Pons (tissue), 1 donor: ENCODE measurements around the gene CHMP5.
"Not testable (repeated sequence)": the region's sequence is repeated elsewhere in the genome, so short reads cannot be mapped to it uniquely, and the experiment has no call there.

Source experiments
- DNase-seq: peaks from one replicate; pipeline ENCODE4 v3.0.0-alpha.2; 2016; ENCODE audit warnings: low spot score

The CHMP5 gene

GRCh38 chr9:33277484-33277883 is 12.6 kb downstream of the CHMP5 start:
- no peak for DNase-seq

- no peak for DNase-seq
Observed at GRCh38 chr9:33285502-33285901, 20.7 kb downstream of the CHMP5 start.

DNA sequence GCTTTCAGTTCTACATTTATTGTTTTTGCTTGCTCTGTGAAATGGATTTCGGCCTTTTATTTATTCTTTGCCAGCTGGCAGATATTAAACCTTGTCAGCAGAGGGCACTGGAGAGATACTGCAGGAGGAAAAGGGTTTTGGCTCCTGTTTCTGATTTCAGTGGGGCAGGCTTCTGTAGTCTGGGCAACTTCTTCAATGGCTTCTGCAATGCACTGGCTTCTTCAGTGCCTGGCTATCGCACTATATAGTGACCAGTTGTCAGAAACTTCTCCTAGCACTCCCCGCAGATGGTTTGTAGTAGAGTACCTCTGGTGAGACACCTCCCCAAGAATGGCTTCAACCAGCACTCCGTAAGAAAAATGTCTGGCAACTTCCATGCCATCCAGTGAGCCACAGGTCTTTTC is 22.2 kb downstream of the CHMP5 start:
- peak; percentile 88 for DNase-seq

- DNase-seq: no peak
Observed at GRCh38 chr9:33288235-33288634, 23.4 kb downstream of the CHMP5 start.

DNA sequence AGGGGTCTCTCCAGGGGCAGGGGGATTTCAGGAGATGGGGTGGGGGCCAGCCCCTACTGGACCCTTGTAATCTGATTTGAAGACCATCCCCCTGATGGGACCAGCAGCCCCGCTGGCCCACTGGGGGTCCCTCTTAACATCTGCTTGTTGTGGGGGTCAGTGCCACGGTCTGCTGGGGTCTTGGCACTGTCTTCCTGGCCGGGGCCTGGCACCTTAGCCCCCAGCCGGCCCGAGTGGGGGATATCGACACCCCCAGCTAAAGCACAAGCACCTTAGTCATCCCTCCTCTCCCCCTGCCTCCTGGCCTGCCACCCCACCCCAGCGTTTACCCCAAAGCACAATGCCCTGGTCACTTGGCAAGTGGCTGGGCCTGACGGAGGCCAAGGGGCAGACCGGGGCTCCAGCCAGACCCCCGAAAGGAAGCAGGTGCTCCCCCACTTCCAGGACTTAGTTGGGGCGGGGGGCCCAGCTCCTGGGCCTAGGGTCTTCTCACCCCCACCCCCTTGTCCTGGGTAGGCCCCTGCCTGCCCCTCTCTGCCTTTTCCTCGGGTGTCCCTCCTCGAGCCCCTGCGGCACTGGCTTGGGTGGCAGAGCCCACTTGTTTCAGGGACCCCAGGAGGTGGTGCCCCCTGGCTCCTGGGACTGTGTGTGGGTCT is 24.1 kb downstream of the CHMP5 start:
- no peak for DNase-seq

GRCh38 chr9:33289496-33289895 is 24.6 kb downstream of the CHMP5 start:
- DNase-seq: no peak

DNA sequence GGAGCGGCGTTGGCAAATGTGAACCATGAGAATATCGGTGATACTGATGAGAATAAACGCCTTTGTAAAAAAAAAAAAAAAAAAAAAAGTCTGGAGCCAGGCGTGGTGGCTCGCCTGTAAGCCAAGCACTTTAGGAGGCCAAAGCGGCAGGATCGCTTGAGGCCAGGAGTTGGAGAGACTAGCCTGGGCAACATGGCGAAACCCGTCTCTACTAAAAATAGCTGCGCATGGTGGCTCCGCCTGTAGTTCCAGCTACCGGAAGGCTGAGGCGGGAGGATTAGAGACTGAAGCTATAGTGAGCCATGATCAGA is 25.0 kb downstream of the CHMP5 start:
- DNase-seq: no peak

GRCh38 chr9:33290247-33291030 is 25.6 kb downstream of the CHMP5 start, which contains the start of gene NFX1:
Gene NFX1, plus strand, starts transcription at chr9:33290516. Its CDS starts 57 bp downstream, at chr9:33290573.
- DNase-seq: peak; percentile 96

- DNase-seq: peak; percentile 21
Observed at GRCh38 chr9:33291031-33291397, 26.2 kb downstream of the CHMP5 start.

- no peak for DNase-seq
Observed at GRCh38 chr9:33291901-33292300, 27.1 kb downstream of the CHMP5 start.

- no peak for DNase-seq
Observed at GRCh38 chr9:33293782-33294181, 28.9 kb downstream of the CHMP5 start.

DNA sequence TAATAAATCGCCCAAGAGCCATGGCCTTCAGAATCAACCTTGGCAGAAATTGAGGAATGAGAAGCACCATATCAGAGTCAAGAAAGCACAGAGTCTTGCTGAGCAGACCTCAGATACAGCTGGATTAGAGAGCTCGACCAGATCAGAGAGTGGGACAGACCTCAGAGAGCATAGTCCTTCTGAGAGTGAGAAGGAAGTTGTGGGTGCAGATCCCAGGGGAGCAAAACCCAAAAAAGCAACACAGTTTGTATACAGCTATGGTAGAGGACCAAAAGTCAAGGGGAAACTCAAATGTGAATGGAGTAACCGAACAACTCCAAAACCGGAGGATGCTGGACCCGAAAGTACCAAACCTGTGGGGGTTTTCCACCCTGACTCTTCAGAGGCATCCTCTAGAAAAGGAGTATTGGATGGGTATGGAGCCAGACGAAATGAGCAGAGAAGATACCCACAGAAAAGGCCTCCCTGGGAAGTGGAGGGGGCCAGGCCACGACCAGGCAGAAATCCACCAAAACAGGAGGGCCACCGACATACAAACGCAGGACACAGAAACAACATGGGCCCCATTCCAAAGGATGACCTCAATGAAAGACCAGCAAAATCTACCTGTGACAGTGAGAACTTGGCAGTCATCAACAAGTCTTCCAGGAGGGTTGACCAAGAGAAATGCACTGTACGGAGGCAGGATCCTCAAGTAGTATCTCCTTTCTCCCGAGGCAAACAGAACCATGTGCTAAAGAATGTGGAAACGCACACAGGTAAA is 30.0 kb downstream of the CHMP5 start:
- no peak for DNase-seq

DNA sequence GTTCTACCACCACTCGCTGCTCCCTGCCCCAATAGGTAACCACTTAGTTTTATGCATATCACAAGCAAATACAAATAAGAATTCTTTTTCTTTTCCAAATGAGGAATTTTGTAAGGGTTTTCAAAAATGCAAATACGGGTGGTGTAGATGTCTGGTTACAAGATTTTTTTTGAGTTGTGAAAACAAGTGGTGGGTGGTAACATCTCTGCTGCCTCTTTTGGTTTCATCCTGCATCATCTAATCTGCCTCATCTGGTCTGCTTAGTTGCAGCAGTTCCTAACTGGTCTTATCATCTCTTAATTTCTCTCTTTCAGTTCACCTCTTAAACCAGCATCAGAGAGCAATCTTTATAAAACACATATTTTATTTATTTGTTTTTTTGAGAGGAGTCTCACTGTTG is 30.7 kb downstream of the CHMP5 start:
- DNase-seq: no peak

- DNase-seq: peak; percentile 87
Observed at GRCh38 chr9:33297432-33297831, 32.6 kb downstream of the CHMP5 start.

DNA sequence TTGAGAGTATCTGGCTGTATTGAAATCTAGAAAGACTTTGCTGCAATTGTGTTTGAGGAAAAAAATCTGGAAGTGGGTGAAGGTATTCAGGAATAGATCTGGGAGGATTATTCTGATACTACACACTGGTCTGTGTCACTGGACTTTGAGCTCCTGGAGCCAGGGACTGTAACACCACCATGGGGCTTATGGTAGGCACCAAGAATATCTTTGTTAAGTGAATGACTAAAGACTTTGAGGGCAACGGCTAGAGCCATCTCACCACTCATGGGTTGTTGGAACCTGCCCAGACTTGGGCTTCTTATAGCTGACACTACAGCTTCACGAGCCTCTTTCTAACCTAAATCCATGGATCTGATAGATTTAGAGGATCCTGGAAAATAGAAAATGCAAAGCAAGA is 35.7 kb downstream of the CHMP5 start:
- no peak for DNase-seq

DNA sequence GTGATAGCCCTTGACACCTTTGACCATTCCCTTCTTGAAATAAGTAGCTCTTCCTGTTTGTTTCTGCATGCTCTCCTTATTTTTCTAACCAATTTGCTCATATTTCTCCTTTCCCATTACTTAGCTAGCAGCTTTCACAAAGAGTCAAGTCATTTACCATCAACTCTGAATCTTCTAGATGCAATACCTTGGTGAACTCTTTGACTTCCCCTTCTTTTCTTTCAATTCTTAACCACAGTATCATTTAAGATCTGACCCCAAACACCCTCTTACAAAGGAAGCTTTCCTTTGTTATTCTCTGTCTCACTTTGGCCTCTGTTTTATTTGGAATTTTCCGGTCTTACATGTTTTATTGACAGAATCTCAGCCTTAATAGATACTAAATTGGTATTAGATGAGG is 39.5 kb downstream of the CHMP5 start:
- peak; percentile 29 for DNase-seq

- no peak for DNase-seq
Observed at GRCh38 chr9:33306037-33306436, 41.2 kb downstream of the CHMP5 start.

DNA sequence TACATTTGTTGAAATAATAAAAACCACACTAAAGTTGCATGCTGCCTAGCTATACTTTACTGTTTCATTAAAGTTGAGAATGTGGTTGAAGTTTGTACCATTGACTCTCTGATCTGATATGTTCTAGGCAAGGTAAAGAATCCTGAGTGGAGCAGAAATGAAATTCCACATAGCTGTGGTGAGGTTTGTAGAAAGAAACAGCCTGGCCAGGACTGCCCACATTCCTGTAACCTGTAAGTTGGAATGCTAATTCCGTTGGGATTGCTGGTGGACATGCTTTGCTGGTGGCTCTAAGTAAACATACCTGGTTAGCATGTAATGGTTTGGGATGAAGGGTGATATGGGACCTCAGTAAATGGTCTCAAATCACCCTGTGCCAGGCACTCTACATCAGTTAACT is 42.2 kb downstream of the CHMP5 start:
- no peak for DNase-seq

- DNase-seq: no peak
Observed at GRCh38 chr9:33309903-33310302, 45.1 kb downstream of the CHMP5 start.

GRCh38 chr9:33310748-33311147 is 45.9 kb downstream of the CHMP5 start:
- no peak for DNase-seq

- no peak for DNase-seq
Observed at GRCh38 chr9:33311953-33312352, 47.1 kb downstream of the CHMP5 start.

GRCh38 chr9:33315371-33315770 is 50.5 kb downstream of the CHMP5 start:
- DNase-seq: no peak

- DNase-seq: not testable (repeated sequence)
Observed at GRCh38 chr9:33317136-33317535, 52.3 kb downstream of the CHMP5 start.
